GM18505 (cell line): ENCODE data around the gene DMRTA1.
"Not testable (repeated sequence)": the region's sequence is repeated elsewhere in the genome, so short reads cannot be mapped to it uniquely, and the experiment has no call there.

ENCODE experiments used
- ATAC-seq: cut with Tn5 transposase; IDR thresholded peaks from one replicate; pipeline ENCODE4 v1.9.1; 2021; ENCODE audit not compliant: unreplicated experiment
- POLR2A ChIP-seq: IDR thresholded peaks from 4 replicates; pipeline ENCODE4 v1.6.1; 2011; ENCODE audit warnings: borderline replicate concordance; ENCODE audit not compliant: insufficient read depth, insufficient read length; ENCODE audit errors: extremely low read depth

The DMRTA1 gene, protein sequence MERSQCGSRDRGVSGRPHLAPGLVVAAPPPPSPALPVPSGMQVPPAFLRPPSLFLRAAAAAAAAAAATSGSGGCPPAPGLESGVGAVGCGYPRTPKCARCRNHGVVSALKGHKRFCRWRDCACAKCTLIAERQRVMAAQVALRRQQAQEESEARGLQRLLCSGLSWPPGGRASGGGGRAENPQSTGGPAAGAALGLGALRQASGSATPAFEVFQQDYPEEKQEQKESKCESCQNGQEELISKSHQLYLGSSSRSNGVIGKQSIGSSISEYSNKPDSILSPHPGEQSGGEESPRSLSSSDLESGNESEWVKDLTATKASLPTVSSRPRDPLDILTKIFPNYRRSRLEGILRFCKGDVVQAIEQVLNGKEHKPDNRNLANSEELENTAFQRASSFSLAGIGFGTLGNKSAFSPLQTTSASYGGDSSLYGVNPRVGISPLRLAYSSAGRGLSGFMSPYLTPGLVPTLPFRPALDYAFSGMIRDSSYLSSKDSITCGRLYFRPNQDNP

DNA sequence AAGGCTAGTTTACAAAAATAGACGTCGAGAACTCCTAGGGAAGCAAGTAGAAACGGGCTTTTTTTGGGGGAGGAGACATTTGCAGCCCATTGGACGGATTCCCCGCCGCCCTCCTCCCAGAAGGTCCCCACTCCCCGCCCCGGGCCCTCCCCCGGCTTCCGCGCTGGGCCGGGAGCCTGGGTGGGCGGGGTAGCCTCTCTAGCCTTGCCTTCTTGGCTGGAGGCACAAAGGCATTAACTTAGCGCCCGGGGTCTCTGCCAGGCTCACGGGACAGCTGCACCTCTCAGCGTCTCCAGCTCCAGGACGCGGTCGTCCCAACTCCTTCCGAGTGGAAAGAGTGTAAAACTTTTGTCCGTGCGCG, at the start of gene DMRTA1:
Gene DMRTA1 (plus strand): TSS at position 236 of the 361 bp plus-strand sequence. CDS start 242 bp downstream, outside the sequence.
- no peak for TF ChIP-seq POLR2A
- peak; percentile 39 for ATAC-seq

DNA sequence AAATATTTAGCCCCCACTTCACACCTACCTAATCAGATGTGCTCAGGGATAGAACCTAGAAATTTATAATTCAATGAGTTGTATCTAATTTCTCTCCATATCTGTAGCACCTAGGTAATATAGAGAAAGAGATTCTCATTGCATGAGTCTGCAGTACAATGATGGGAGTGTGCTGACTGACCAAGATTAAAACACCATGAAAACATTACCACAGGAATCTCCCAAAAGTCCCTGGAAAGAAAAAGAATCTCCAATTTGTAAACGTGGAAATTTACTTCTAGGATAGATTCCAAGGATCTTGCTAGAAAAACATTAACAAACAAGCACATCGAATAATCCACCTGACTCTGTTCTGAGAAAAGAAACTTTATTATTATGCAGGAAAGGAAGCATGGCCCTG, 45.0 kb upstream of the DMRTA1 start:
- ATAC-seq, result no peak
- TF ChIP-seq POLR2A, result no peak

DNA sequence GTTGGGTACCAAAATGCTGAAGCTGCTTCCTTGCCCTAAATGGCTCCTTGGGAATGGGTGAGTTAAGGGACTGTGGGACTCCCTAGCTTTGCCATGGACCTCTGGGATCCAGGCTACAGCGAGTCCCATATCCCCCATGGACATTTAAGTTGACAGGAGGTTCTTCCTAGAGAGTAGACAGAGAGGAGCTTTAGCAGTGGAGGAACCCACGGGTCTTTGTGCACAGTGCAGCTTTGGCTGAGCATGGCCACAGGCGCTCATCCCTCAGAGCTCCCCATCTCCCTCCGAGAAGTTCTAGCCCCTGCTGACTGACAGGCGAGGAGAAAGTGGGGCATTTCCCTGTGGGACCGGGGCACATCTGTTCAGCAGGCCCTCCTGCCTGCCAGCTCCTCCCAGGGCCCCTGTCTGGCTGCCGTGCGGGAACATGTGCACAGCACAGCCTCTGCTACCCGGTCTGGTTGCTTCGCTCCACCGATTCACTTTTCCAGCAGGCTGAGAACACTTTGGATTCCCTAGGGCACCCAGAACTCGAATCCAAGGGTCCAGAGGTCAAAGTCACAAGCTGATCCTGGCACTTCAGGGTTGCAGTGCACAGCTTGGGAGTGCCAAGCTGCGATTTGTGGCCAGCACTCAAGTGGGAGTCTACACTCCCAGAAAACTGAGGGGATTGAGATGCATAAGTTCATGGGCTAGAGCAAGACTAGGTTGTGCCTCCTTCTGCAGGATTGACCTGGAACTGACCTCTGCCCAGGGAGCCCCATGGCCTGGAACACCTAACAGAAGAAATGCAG, 40.6 kb upstream of the DMRTA1 start:
- ATAC-seq, result no peak
- no peak for TF ChIP-seq POLR2A

DNA sequence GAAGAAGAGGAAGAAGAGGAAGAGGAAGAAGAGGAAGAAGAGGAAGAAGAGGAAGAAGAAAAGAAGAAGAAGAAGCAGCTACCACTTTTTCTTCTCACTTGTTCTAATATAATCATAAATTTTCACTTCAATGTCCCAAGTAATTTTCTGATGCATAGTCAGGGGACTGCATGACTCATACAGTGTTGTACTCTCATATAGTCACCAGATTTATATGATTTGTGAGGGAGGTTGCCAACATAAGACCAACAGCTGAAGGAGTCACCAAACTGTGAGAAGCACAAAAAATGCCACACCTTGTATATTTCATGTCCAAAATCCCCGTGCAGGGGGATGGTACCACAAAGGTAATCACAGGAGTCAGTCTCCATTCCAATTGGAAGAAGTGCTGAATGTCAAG, 32.7 kb upstream of the DMRTA1 start:
- ATAC-seq, result no peak
- TF ChIP-seq POLR2A, result no peak

DNA sequence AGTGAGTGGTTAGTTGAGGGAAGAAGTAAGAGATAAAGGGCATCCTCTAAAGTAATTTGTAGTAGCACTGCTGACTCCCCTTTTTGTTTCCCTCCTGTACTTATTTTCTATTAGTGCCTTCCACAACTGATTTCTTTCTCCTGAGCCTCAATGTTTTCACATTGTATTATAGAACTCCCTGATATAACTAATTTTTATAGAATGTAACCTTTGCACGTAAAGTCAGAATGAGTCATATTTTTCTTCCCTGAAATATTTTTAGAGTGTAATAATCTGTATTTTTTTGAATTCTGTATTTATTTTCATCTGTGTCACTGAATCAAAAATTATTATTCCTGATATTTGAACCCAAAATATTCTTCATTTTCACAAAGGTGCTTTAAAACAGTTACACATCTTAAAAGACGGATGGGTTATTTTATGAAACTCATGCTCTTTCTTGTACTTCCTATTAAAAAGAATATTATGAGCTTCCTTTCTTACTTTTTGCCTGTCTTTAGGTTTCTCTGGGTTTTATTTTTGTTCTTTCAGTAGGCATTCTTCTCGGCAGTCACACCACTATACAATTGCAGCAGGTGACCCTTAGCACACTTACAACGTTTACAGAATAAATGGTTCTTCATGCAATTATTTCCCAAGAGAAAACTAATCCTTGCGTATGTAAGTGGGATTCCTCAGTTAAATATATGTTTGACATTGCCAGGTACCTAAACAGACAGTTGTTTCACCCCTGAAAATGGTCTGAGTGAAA, 30.5 kb upstream of the DMRTA1 start:
- TF ChIP-seq POLR2A, result no peak
- no peak for ATAC-seq

DNA sequence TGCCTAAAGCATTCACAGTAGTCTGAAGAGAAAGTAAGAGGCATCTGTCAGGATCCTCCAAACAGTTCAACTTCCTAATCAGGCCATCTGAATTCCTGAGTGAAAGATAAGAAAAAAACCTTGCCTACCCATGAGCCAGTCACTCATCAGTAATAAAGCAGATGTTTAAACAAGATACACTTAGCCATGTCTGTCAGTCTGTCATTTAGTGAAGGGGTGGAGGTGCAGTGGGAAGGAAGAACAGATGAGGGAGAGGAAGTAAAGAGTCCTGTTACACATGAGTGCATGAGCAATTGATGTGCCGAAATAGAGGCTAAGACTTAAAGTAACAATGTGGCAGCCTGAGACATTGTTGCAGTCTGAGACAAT, 29.9 kb upstream of the DMRTA1 start:
- ATAC-seq, result no peak
- no peak for TF ChIP-seq POLR2A

DNA sequence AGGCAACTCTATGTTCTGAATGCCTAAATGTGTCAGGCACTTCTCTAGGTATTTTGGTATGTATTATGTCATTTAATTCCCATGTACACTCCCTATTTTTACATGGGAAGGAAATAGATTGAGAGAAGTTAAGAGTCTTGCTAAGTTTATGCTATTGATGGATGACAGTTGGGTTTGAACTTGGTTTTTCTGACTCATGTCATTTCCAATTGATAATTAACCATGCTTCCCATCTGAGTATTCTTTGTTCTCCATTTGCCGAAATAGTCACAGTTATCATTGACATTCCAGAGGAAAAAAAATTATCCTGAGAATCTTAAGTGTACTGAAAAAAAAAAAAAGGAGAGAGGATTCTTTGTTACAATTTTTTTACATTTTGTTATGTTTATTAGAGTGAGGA, 23.1 kb upstream of the DMRTA1 start:
- no peak for ATAC-seq
- no peak for TF ChIP-seq POLR2A

DNA sequence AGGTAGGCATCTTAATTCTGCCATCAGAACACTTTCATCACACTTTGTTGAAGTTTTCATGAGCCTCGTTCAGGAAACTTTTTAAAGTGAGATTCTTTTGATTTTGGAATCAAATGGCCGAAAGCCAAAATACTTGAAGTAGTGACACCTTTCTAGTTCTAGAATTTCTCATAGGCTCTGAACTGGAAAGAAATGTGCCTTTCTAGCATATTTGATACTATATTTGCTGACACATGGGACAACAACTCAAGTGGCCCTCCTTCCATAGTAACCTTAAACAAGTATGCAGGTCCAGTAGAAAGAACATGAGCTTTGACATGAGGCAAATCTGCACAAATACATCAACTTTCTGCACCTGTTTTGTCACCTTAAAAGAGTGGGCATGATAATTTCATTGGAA, 22.0 kb upstream of the DMRTA1 start:
- no peak for TF ChIP-seq POLR2A
- no peak for ATAC-seq

DNA sequence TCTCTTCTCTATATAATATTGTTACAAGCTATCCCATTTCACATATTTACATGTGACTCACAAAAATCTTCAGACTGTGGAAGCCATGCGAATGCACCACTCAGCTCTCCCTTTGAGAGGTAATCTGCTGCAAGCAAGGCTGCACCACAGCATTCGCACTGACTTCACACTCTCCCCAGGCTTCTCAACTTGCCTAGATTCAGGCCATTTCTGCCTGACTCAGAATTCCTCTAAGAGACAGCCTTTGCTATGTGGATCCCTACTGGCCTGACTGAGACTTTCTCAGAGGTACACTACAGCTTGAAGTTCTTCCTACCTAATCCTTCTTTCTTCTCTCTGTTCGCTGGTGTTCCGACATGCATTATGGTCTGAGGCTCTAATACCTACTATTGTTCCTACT, 21.1 kb upstream of the DMRTA1 start:
- ATAC-seq, result no peak
- TF ChIP-seq POLR2A, result no peak

DNA sequence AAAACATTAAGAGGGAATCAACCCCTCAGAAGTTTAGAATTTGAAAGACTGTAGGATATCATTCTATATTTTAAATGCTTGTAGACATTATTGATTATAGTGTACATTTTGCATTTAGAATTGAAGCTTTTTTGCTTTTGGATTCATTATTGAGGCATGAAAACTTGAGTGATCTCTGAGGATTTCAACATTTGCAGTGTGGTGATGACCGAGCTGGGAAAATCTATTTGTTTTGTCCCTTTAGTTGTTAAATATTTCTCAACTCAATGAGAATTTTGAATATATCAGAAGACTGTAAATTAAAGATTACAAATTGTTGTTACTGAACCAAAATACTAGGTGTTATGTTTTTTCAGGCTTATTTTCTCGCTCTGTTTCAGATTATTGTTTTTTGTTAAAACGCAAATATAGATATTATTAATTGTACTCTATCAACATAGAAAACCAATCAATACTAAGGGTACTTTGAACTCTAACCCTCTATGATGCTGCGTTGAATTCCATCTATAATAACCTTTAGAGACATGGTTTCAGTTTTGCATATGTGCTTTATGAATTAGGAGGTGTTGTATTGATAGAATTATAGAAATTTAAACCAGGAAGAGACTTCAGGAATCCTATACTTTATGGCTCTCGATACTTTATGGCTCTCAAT, 19.3 kb upstream of the DMRTA1 start:
- ATAC-seq, result no peak
- TF ChIP-seq POLR2A, result no peak

DNA sequence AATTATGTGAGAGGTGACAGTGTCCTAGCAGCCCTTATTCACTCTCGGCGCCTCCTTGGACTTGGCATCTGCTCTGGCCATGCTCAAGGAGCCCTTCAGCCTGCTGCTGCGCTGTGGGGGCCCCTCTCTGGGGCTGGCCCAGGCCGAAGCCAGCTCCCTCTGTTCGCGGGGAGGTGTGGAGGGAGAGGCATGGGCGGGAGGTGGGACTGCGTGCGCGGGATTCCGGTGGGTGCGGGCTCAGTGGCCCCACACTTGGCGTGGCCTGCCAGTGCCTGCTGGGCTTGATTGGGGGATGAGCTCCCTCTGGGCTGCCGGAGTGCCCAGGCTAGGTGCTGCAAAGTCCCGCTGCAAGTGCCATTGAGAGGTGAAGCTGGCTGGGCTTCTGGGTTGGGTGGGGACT, 12.9 kb upstream of the DMRTA1 start:
- TF ChIP-seq POLR2A, result no peak
- no peak for ATAC-seq

DNA sequence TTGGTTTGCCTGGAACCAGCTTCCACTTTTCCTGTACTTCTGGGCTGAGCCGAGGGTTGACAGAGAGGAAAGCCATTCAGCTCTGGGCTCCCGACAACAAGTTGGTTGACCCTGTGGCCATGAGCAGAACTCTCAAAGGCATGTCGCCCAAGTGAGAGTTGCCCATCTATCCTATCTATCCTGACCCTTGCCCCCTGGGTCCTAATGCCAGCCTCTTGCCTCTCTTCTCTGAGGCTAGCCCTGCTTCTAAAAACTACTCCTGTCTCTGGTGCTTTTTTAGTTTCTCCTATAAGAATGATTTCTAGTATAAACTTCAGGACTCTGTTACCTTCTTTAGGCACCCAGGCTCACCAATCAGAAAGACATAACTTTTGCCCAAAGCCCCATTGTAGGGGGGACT, 11.4 kb upstream of the DMRTA1 start:
- not testable (repeated sequence) for ATAC-seq

DNA sequence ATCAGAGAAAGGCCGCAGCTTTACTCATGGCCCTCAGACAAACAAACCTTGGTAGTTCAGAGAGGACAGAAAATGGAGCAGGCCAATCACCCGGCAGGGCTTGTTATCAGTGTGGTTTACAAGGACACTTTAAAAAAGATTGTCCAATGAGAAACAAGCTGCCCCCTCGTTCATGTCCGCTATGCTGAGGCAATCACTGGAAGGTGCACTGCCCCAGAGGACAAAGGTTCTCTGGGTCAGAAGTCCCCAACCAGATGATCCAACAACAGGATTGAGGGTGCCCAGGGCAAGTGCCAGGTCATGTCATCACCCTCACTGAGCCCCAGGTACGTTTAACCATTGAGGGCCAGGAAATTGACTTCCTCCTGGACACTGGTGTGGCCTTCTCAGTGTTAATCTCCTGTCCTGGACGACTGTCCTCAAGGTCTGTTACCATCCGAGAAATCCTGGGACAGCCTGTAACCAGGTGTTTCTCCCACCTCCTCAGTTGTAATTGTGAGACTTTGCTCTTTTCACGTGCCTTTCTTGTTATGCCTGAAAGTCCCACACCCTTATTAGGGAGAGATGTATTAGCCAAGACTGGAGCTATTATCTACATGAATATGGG, 9.1 kb upstream of the DMRTA1 start:
- not testable (repeated sequence) for ATAC-seq

DNA sequence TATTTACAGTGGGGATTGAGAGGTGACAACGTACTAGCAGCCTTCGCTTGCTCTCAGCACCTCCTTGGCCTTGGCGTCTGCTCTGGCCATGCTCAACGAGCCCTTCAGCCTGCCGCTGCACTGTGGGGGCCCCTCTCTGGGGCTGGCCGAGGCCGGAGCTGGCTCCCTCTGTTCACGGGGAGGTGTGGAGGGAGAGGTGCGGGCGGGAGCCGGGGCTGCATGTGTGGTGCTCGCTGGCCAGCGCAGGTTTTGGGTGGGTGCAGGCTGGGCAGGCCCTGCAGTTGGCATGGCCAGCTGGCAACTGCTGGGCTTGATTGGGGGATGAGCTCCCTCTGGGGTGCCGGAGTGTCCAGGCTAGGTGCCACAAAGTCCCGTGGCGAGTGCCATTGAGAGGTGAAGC, 5.8 kb upstream of the DMRTA1 start:
- no peak for ATAC-seq
- TF ChIP-seq POLR2A, result no peak
